Heart right ventricle (tissue), 16 donors: ENCODE data around the gene TRAIP. TPM values are rescaled to one million over a fixed set of nuclear protein-coding genes. Genes with fewer than 3 reads are reported as not detected.

Source experiments
- ATAC-seq, 8 donors: fragments of 200-7000 bp; cut with Tn5 transposase; one replicate each; pipeline ENCODE4 v1.9.1; 2020; ENCODE audit warnings: mild to moderate bottlenecking in 8 of 8, moderate library complexity in 8 of 8, moderate number of reproducible peaks in 1 of 8
- DNase-seq, 2 donors: peaks; one replicate each; pipeline ENCODE4 v3.0.0-alpha.2; 2020
- H3K27ac ChIP-seq, 10 donors: fragments of 200-600 bp; sonication (generic) in 2 of 10; one replicate each; pipeline versions ENCODE4 v1.5.0 to v1.8.0; 2020 to 2022; ENCODE audit warnings: mild to moderate bottlenecking in 3 of 10
- H3K27me3 ChIP-seq, 7 donors: fragments of 200-600 bp; one replicate each; pipeline ENCODE4 v1.8.0; 2021 to 2022; ENCODE audit warnings: mild to moderate bottlenecking in 2 of 7
- H3K36me3 ChIP-seq, 9 donors: fragments of 200-600 bp; sonication (generic) in 1 of 9; one replicate each; pipeline versions ENCODE4 v1.5.0 to v1.8.0; 2020 to 2022; ENCODE audit warnings: mild to moderate bottlenecking in 2 of 9
- H3K4me1 ChIP-seq, 9 donors: fragments of 200-600 bp; sonication (generic) in 1 of 9; one replicate each; pipeline versions ENCODE4 v1.5.0 to v1.8.0; 2020 to 2022; ENCODE audit warnings: mild to moderate bottlenecking in 4 of 9
- H3K4me3 ChIP-seq, 10 donors: fragments of 200-600 bp; sonication (generic) in 2 of 10; one replicate each; pipeline versions ENCODE4 v1.5.0 to v1.8.0; 2020 to 2022; ENCODE audit warnings: mild to moderate bottlenecking in 7 of 10, moderate library complexity in 2 of 10
- H3K9me3 ChIP-seq, 11 donors: fragments of 200-600 bp in 10 of 11; sonication (generic) in 2 of 11; one replicate each; pipeline versions ENCODE4 v1.5.0 to v1.8.0; 2013 to 2022; ENCODE audit warnings: mild to moderate bottlenecking in 2 of 11, control low read depth in 1 of 11, moderate library complexity in 1 of 11
- WGBS, 2 donors: extraction: QIAGEN DNeasy Blood & Tissue Kit; methylation state at CpG; one replicate each; pipeline ENCODE4 v1.1.7; 2013; ENCODE audit warnings: inconsistent platforms in 1 of 2; 5-methylcytosine and 5-hydroxymethylcytosine counted together
- intact Hi-C, 10 donors: fragments of 100-400 bp; cut with DNase I; formaldehyde crosslinking; loops; one replicate each; pipeline versions ENCODE4 v1.11.1 to v1.14.2; 2022
- polyA plus RNA-seq, 2 donors: library from polyadenylated mRNA; stranded (reverse); fragments of 200-250 nt; gene quantifications; one replicate each; pipeline ENCODE4 v1.2.3, GENCODE V29; 2013
- total RNA-seq, 10 donors: library from RNA; stranded (reverse); fragmentation: NEBNext Ultra II Directional in 3 of 10; extraction: Animal tissue kit (Norgen Biotek cat#: 25700) in 3 of 10; gene quantifications; one replicate each; pipeline versions ENCODE4 v1.2.1 to v1.2.4, GENCODE V29; 2021 to 2023
- TF ChIP-seq, protein P1 (sequence below), 9 donors: fragments of 200-600 bp; sonication (generic) in 2 of 9; IDR thresholded peaks; one replicate each; pipeline versions ENCODE4 v1.5.0 to v1.8.0; 2021 to 2022; ENCODE audit warnings: antibody characterized with exemption in 9 of 9, mild to moderate bottlenecking in 5 of 9, moderate library complexity in 1 of 9
- donor health status: Arrhythmogenic right ventricular cardiomyopathy.
- donor health status: ischemic (EF 13 %, LVEDD 7.1; RV severe dilation, severe dysfunction).
- donor health status: healthy with polysubstance abuse.
- donor health status: DM: no; HTN: yes; CAD: no.
- donor health status: DM: no; HTN: no; CAD: no.
- donor health status: ischemic (EF 25% LVEDD 6.9; RV normal size, moderate dysfunction).
- donor health status: ischemic (EF 25% LVEDD 5.7; RV mildly dilated, moderate dysfunction).
- donor health status: healthy.
- donor health status: DM: yes; HTN: yes; CAD: no.
- donor health status: Ischemic cardiomyopathy.
- donor health status: ischemic (EF 35%, LVEDD 5.7; RV mildly dilated, moderate dysfunction).
- donor health status: nonischemic (EF 11% LVEDD 7.7; RV severe dilation, severe dysfunction).
- donor health status: DM: yes; HTN: yes; CAD: no.
- donor health status: PGD.
- donor health status: ischemic (EF 29% LVEDD 5.4; RV normal size, mild dysfunction).
- donor health status: nonischemic (EF 23%, LVEDD 6.1; RV moderate dilation, normal function).

The TRAIP gene
- total and polyA plus RNA-seq, 12 donors = 0.20 to 2.4 (median 1.4) TPM

- peaks cover 0 to 6% (median 0%) of the 10 kb centered on the region in 9 donors for H3K36me3 ChIP-seq
- intact Hi-C loops = loop anchor here in 4 of 10 donors (5.0 kb wide), 2 partner anchors 41 to 106 kb away; no protein-coding TSS in a partner anchor
- 91 to 92% methylated on average over 2 of the region's 2 CpGs for WGBS, 2 donors
- ATAC-seq (no peak), DNase-seq (no peak)
- H3K27ac ChIP-seq = no peak overlapping the region
- TF ChIP-seq, protein P1, sequence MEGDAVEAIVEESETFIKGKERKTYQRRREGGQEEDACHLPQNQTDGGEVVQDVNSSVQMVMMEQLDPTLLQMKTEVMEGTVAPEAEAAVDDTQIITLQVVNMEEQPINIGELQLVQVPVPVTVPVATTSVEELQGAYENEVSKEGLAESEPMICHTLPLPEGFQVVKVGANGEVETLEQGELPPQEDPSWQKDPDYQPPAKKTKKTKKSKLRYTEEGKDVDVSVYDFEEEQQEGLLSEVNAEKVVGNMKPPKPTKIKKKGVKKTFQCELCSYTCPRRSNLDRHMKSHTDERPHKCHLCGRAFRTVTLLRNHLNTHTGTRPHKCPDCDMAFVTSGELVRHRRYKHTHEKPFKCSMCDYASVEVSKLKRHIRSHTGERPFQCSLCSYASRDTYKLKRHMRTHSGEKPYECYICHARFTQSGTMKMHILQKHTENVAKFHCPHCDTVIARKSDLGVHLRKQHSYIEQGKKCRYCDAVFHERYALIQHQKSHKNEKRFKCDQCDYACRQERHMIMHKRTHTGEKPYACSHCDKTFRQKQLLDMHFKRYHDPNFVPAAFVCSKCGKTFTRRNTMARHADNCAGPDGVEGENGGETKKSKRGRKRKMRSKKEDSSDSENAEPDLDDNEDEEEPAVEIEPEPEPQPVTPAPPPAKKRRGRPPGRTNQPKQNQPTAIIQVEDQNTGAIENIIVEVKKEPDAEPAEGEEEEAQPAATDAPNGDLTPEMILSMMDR (IDR thresholded peaks at IDR 0.05) = no peak
- peaks cover 21 to 35% (median 28%) of the 10 kb centered on the region in 9 donors for H3K4me1 ChIP-seq
- H3K27me3 ChIP-seq = no peaks in the 10 kb centered on the region
- no peak overlapping the region for H3K4me3 ChIP-seq
- H3K9me3 ChIP-seq = no peaks in the 10 kb centered on the region
Measured at GRCh38 chr3:49801160-49801559, 55.2 kb downstream of the TRAIP start.

DNA sequence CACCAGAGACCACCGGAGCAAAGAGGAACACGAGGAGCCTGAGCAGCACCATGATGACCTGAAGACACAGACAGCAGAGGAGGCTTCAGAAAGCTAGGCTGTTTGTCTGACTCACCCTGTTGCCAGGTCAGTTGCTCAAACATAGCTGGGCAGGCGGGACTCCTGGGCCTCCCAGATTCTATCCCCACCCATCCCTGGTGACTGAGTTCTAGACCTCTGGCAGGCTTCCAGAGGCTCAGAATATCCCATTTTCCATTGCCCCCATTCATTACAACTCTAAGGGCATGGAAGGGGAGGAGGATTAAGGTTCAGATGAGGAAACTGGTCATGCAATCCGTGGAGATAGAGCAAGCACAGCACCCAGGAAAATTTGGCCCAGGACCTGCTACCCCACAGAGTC, 56.6 kb downstream of the TRAIP start, which contains the start of gene CDHR4:
Gene CDHR4 (minus strand): TSS at position 113 of the 400 bp plus-strand sequence. CDS start 61 bp downstream, at position 52.
- WGBS, 2 donors = 64 to 68% methylated on average over 4 of the region's 4 CpGs
- no peak within 1 kb of the TSS for H3K27ac ChIP-seq

GRCh38 chr3:49799105-49799504, 57.3 kb downstream of the TRAIP start:
- H3K27ac ChIP-seq = no peak overlapping the region
- peaks cover 5 to 14% (median 7%) of the 10 kb centered on the region in 9 donors for H3K4me1 ChIP-seq
- H3K36me3 ChIP-seq = no peaks in the 10 kb centered on the region
- WGBS, 2 donors = 95 to 96% methylated on average over 1 of the region's 1 CpG
- ATAC-seq (no peak), DNase-seq (no peak)
- H3K9me3 ChIP-seq = no peaks in the 10 kb centered on the region
- TF ChIP-seq, protein P1 (IDR thresholded peaks at IDR 0.05) = no peak
- intact Hi-C loops = loop anchor here in 1 of 10 donors (5.0 kb wide), 1 partner anchor 108 kb away; no protein-coding TSS in a partner anchor
- H3K27me3 ChIP-seq = no peaks in the 10 kb centered on the region
- H3K4me3 ChIP-seq = no peak overlapping the region

More for the DNA sequence above, 56.6 kb downstream of the TRAIP start, which contains the start of gene CDHR4:
- ATAC-seq (peak in 1 of 8 donors; percentile 13), DNase-seq (no peak)
- H3K27me3 ChIP-seq = no peaks in the 10 kb centered on the region
- peaks cover 0 to 4% (median 0%) of the 10 kb centered on the region in 9 donors for H3K36me3 ChIP-seq
- no peak within 1 kb of the TSS for H3K4me3 ChIP-seq
- TF ChIP-seq, protein P1 (IDR thresholded peaks at IDR 0.05) = no peak
- intact Hi-C loops = loop anchor here in 5 of 10 donors (5.0 kb wide), 2 partner anchors 43 to 108 kb away; no protein-coding TSS in a partner anchor
- no peaks in the 10 kb centered on the region for H3K9me3 ChIP-seq
- peaks cover 11 to 21% (median 14%) of the 10 kb centered on the region in 9 donors for H3K4me1 ChIP-seq

- 89 to 90% methylated on average over 23 to 24 of the region's 24 CpGs for WGBS, 2 donors
- Histone ChIP-seq H3K36me3 (no peaks in the 10 kb centered on the region), H3K27ac (no peak overlapping the region), H3K4me1 (no peaks in the 10 kb centered on the region), H3K9me3 (no peaks in the 10 kb centered on the region), H3K4me3 (no peak overlapping the region), H3K27me3 (no peaks in the 10 kb centered on the region)
- DNase-seq (no peak), ATAC-seq (no peak)
- TF ChIP-seq, protein P1 (IDR thresholded peaks at IDR 0.05) = no peak
- intact Hi-C loops = loop anchor here in 1 of 10 donors (5.0 kb wide), 1 partner anchor 112 kb away; no protein-coding TSS in a partner anchor
Measured at GRCh38 chr3:49794926-49795905, 61.1 kb downstream of the TRAIP start.
